AG04449 (cell line): Measurements from ENCODE around the gene CD3G.

Experiments
- CTCF ChIA-PET: fragments of 350-600 bp; formaldehyde crosslinking; extraction: SDS; loops from one replicate; lab custom pipeline; 2021; ENCODE audit warnings: antibody characterized with exemption; lab: Yijun Ruan, JAX
- POLR2A ChIA-PET: fragments of 400-600, 350-600 bp; formaldehyde crosslinking; extraction: SDS; loops from one replicate; lab custom pipeline; 2020; ENCODE audit warnings: antibody characterized with exemption, inconsistent platforms; lab: Yijun Ruan, JAX
- DNase-seq: peaks from one replicate; pipeline ENCODE4 v3.0.0-alpha.2; 2010; ENCODE audit warnings: low read depth, low spot score
- H3K4me3 ChIP-seq: 2 replicates; pipeline ENCODE4 v1.5.1; 2011; ENCODE audit warnings: low read depth, mild to moderate bottlenecking, control low read depth, low read length
- CTCF ChIP-seq: IDR thresholded peaks from one replicate; pipeline ENCODE4 v1.5.1; 2011; ENCODE audit warnings: mild to moderate bottlenecking, moderate library complexity, low read length, control low read depth, inconsistent platforms; ENCODE audit not compliant: insufficient read depth; ENCODE audit errors: missing control alignments

Gene CD3G

GRCh38 chr11:118334745-118335144 lies 9.4 kb upstream of the CD3G start:
- TF ChIP-seq CTCF: no peak
- ChIA-PET POLR2A (no interaction called here), CTCF (no interaction called here)
- H3K4me3 ChIP-seq: no peak overlapping the region
- no peak for DNase-seq

- no peak for TF ChIP-seq CTCF
- CTCF ChIA-PET: interaction anchor here (1.4 to 1.9 kb wide), 2 partner anchors 15 to 140 kb away, joined by 3 to 8 read pairs; no protein-coding TSS in a partner anchor
- H3K4me3 ChIP-seq: no peak overlapping the region
- POLR2A ChIA-PET: no interaction called here
- DNase-seq: no peak
Observed at GRCh38 chr11:118338637-118339061, 5.5 kb upstream of the CD3G start.

GRCh38 chr11:118339281-118339961 lies 4.7 kb upstream of the CD3G start:
- H3K4me3 ChIP-seq: no peak overlapping the region
- no peak for DNase-seq
- TF ChIP-seq CTCF: no peak
- ChIA-PET CTCF (interaction anchor here (1.4 to 1.9 kb wide), 2 partner anchors 14 to 141 kb away, joined by 3 to 8 read pairs; no protein-coding TSS in a partner anchor), POLR2A (no interaction called here)

- no peak for DNase-seq
- POLR2A ChIA-PET: no interaction called here
- no peak for TF ChIP-seq CTCF
- no peak overlapping the region for H3K4me3 ChIP-seq
- CTCF ChIA-PET: interaction anchor here (1.0 to 2.3 kb wide), 3 partner anchors 12 to 141 kb away, joined by 3 to 9 read pairs (median 8); no protein-coding TSS in a partner anchor
Observed at GRCh38 chr11:118340449-118340848, 3.7 kb upstream of the CD3G start.

GRCh38 chr11:118341261-118341660 lies 2.9 kb upstream of the CD3G start:
- ChIA-PET POLR2A (no interaction called here), CTCF (interaction anchor here (1.0 to 2.3 kb wide), 2 partner anchors 12 to 142 kb away, joined by 3 to 9 read pairs; no protein-coding TSS in a partner anchor)
- DNase-seq: no peak
- TF ChIP-seq CTCF: no peak
- no peak overlapping the region for H3K4me3 ChIP-seq

GRCh38 chr11:118341815-118342489 lies 2.2 kb upstream of the CD3G start:
- DNase-seq: no peak
- no peak overlapping the region for H3K4me3 ChIP-seq
- POLR2A ChIA-PET: no interaction called here
- TF ChIP-seq CTCF: no peak
- CTCF ChIA-PET: interaction anchor here (2.3 kb wide), 1 partner anchor 11 kb away, joined by 9 read pairs; no protein-coding TSS in a partner anchor
